A549 (cell line): ENCODE results near the gene ENTREP1.

ENCODE experiments used
- REST ChIP-seq: fragments of 200-600 bp; sonication (generic); IDR thresholded peaks from 2 replicates; pipeline ENCODE4 v1.6.1; 2016; ENCODE audit warnings: antibody characterized with exemption, mild to moderate bottlenecking, moderate library complexity
- TF ChIP-seq, protein P1 (sequence below): IDR thresholded peaks from 2 replicates; pipeline ENCODE4 v1.6.1; 2012

- no peak for TF ChIP-seq REST
- TF ChIP-seq, protein P1, sequence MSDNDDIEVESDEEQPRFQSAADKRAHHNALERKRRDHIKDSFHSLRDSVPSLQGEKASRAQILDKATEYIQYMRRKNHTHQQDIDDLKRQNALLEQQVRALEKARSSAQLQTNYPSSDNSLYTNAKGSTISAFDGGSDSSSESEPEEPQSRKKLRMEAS = no peak
Observed at GRCh38 chr9:69427286-69427685, 102.3 kb downstream of the ENTREP1 start.
